ENCODE measurements around the gene TEP1. TPM values are rescaled to one million over a fixed set of nuclear protein-coding genes. Genes with fewer than 3 reads are reported as not detected.

TEP1 gene
- total and polyA plus RNA-seq, 2 of the 8 experiments (the other 6 are each of a cell fraction or from before 2014, with no cell fraction given): 6.9 to 10.7 TPM

GRCh38 chr14:20427231-20428009 is 14.1 kb upstream of the TEP1 start:
- H3K27ac ChIP-seq (ENCODE audit: low read depth, low read length): no peak overlapping the region
- peaks cover 2% of the 10 kb centered on the region; the same call in 1 of the 2 replicates for H3K23me2 ChIP-seq (ENCODE audit: low read depth, low read length)
- no peak overlapping the region; the same call in 1 of the 2 replicates for H2AFZ ChIP-seq (ENCODE audit: low read length)
- H3K9me3 ChIP-seq (ENCODE audit: insufficient read depth in 2 of 2, low read depth in 1 of 2, low read length in 1 of 2): no peaks in the 10 kb centered on the region
- no peaks in the 10 kb centered on the region for H3K36me3 ChIP-seq (ENCODE audit: control insufficient read depth in 2 of 4, insufficient read depth in 4 of 4, low read length in 3 of 4)
- no peak overlapping the region for H2BK12ac ChIP-seq (ENCODE audit: low read depth, low read length)
- H2BK120ac ChIP-seq (replicated peaks; ENCODE audit: low read depth, low read length): no peak overlapping the region
- ChIA-PET POLR2A (ENCODE audit: partially characterized antibody) (interaction anchor here (1.0 kb wide), 1 partner anchor 13 kb away, joined by 3 read pairs; no protein-coding TSS in a partner anchor), CTCF (ENCODE audit: partially characterized antibody) (interaction anchor here (0.6 to 0.7 kb wide), 2 partner anchors 36 to 124 kb away, joined by 3 read pairs; no protein-coding TSS in a partner anchor)
- no peak overlapping the region for H3K14ac ChIP-seq (ENCODE audit: insufficient read length)
- no peaks in the 10 kb centered on the region for H4K20me1 ChIP-seq (replicated peaks in 1 of 2; ENCODE audit: control insufficient read depth in 1 of 2, insufficient read depth in 2 of 2, low read length in 2 of 2)
- H3K18ac ChIP-seq (ENCODE audit: extremely low read depth, low read length): no peak overlapping the region
- H3K79me1 ChIP-seq (ENCODE audit: low read depth, low read length): no peaks in the 10 kb centered on the region
- 70% methylated on average over 5 of the region's 5 CpGs; no CpG with 5 or more reads in 1 of the 2 experiments for WGBS, 2 experiments (ENCODE audit: extremely low coverage in 1 of 2, insufficient coverage in 1 of 2, insufficient read length in 1 of 2, insufficient replicate concordance in 2 of 2, low coverage in 1 of 2, low lambda C conversion rate in 2 of 2, missing lambda C conversion rate in 1 of 2)
- no peak overlapping the region for H4K91ac ChIP-seq (replicated peaks; ENCODE audit: insufficient read length, low read length)
- H3K56ac ChIP-seq (replicated peaks; ENCODE audit: insufficient read length, low read depth, low read length): no peak overlapping the region
- H2AK5ac ChIP-seq (ENCODE audit: low read depth, low read length): no peak overlapping the region
- DNase-seq (ENCODE audit: low read depth in 1 of 2, low spot score in 2 of 2) (no peak), FAIRE-seq (no peak)
- H2BK5ac ChIP-seq (ENCODE audit: low read depth, low read length): no peak overlapping the region
- no peaks in the 10 kb centered on the region for H3K4me1 ChIP-seq (replicated peaks in 1 of 4; ENCODE audit: control insufficient read depth in 3 of 4, insufficient read depth in 4 of 4, low read length in 3 of 4)
- H2BK20ac ChIP-seq (ENCODE audit: low read length): no peak overlapping the region
- no peaks in the 10 kb centered on the region for H3K27me3 ChIP-seq (replicated peaks in 1 of 4; ENCODE audit: control insufficient read depth in 3 of 4, extremely low read depth in 1 of 4, insufficient read depth in 3 of 4, low read length in 3 of 4)
- no peak overlapping the region for H3K4ac ChIP-seq (replicated peaks; ENCODE audit: insufficient read length, low read depth, low read length)
- H4K8ac ChIP-seq (ENCODE audit: extremely low read depth, insufficient read depth, low read length): no peak overlapping the region
- no peak overlapping the region for H4K5ac ChIP-seq (ENCODE audit: insufficient read length, low read depth, low read length)
- no peaks in the 10 kb centered on the region for H3K79me2 ChIP-seq (ENCODE audit: control insufficient read depth in 1 of 2, insufficient read depth in 2 of 2, low read length in 2 of 2)
- H3K4me3 ChIP-seq (ENCODE audit: extremely low read depth in 1 of 4, insufficient read depth in 2 of 4, low read depth in 3 of 4, low read length in 4 of 4): no peak overlapping the region
- no peak overlapping the region for H3K9ac ChIP-seq (replicated peaks in 1 of 4; ENCODE audit: extremely low read depth in 1 of 4, low read depth in 3 of 4, low read length in 3 of 4)
- no peak overlapping the region for H3K4me2 ChIP-seq (ENCODE audit: insufficient read depth in 1 of 2, low read depth in 2 of 2, low read length in 2 of 2)
- TF ChIP-seq HDAC2 (IDR thresholded peaks at IDR 0.05; ENCODE audit: borderline replicate concordance in 1 of 2, low read depth in 2 of 2, low read length in 2 of 2) (no peak), MAFK (IDR thresholded peaks at IDR 0.05; ENCODE audit: low read depth, low read length) (no peak), FOSL1 (IDR thresholded peaks at IDR 0.05; ENCODE audit: insufficient read depth, low read depth, low read length) (no peak)
- no peak overlapping the region for H2BK15ac ChIP-seq (ENCODE audit: low read length)
- H3K23ac ChIP-seq (ENCODE audit: insufficient read length): no peak overlapping the region
